Measurements from ENCODE around the gene CRPPA. TPM values are rescaled to one million over a fixed set of nuclear protein-coding genes. Genes with fewer than 3 reads are reported as not detected.

The CRPPA gene
- total RNA-seq, 1 experiment from 2014 or later: 1.6 TPM

DNA sequence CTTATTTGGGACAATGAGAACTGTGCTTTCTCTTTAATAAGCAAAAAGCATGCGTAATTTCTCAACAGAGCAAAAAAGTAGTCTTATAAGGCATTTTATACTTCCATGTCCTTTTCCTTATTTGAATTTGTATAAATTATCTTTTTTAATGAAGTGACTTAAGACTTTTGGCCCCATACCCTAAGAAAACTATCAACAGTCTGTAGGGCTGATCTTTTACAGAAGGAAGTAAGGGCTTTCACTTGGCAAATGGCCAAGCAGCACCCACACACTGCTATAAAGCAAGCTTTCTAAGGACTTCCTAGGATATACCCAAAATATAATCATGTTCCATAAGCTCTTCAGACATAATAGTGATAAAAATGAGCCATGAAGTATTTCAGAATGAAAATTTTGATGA lies 3.4 kb downstream of the CRPPA start:
- no peaks in the 10 kb centered on the region for H3K36me3 ChIP-seq (ENCODE audit: control insufficient read depth in 1 of 2, insufficient read depth in 2 of 2, low read length in 2 of 2)
- no peaks in the 10 kb centered on the region for H3K79me2 ChIP-seq (ENCODE audit: insufficient read depth, low read length)
- TF ChIP-seq POLR2A (IDR thresholded peaks at IDR 0.05; ENCODE audit: borderline replicate concordance, extremely low read depth, insufficient read depth, insufficient read length) (no peak), YY1 (IDR thresholded peaks at IDR 0.05; ENCODE audit: extremely low read depth, insufficient replicate concordance, low read depth, low read length) (no peak), FOSL1 (IDR thresholded peaks at IDR 0.05; ENCODE audit: low read depth) (no peak), RAD21 (IDR thresholded peaks at IDR 0.05; ENCODE audit: low read depth) (no peak), EGR1 (IDR thresholded peaks at IDR 0.05; ENCODE audit: low read depth) (no peak), CEBPB (IDR thresholded peaks at IDR 0.05; ENCODE audit: low read depth) (no peak)
- TF ChIP-seq, protein P1, sequence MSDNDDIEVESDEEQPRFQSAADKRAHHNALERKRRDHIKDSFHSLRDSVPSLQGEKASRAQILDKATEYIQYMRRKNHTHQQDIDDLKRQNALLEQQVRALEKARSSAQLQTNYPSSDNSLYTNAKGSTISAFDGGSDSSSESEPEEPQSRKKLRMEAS (IDR thresholded peaks at IDR 0.05): no peak
- TF ChIP-seq, protein P2, sequence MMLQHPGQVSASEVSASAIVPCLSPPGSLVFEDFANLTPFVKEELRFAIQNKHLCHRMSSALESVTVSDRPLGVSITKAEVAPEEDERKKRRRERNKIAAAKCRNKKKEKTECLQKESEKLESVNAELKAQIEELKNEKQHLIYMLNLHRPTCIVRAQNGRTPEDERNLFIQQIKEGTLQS (IDR thresholded peaks at IDR 0.05): no peak
- TF ChIP-seq, protein P3, sequence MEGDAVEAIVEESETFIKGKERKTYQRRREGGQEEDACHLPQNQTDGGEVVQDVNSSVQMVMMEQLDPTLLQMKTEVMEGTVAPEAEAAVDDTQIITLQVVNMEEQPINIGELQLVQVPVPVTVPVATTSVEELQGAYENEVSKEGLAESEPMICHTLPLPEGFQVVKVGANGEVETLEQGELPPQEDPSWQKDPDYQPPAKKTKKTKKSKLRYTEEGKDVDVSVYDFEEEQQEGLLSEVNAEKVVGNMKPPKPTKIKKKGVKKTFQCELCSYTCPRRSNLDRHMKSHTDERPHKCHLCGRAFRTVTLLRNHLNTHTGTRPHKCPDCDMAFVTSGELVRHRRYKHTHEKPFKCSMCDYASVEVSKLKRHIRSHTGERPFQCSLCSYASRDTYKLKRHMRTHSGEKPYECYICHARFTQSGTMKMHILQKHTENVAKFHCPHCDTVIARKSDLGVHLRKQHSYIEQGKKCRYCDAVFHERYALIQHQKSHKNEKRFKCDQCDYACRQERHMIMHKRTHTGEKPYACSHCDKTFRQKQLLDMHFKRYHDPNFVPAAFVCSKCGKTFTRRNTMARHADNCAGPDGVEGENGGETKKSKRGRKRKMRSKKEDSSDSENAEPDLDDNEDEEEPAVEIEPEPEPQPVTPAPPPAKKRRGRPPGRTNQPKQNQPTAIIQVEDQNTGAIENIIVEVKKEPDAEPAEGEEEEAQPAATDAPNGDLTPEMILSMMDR (IDR thresholded peaks at IDR 0.05 in 2 of 3, conservative IDR thresholded peaks at IDR 0.05 in 1 of 3; ENCODE audit: borderline replicate concordance in 1 of 3, insufficient read depth in 1 of 3, low read depth in 2 of 3, low read length in 2 of 3): no peak
- ChIA-PET POLR2A (no interaction called here), RAD21 (ENCODE audit: low non-redundant PET in 1 of 2, low total read pairs in 2 of 2, uncharacterized antibody in 2 of 2, unreplicated experiment in 2 of 2) (no interaction called here), CTCF (no interaction called here)
- ATAC-seq (no peak), DNase-seq (ENCODE audit: low read depth, low spot score) (no peak)
- intact Hi-C loops (cut with micrococcal nuclease): no loop called here
- H3K4me3 ChIP-seq (replicated peaks in 1 of 2; ENCODE audit: low read depth in 1 of 2, low read length in 2 of 2): no peak overlapping the region
- BruUV-seq (replicated peaks): no TSS peak
- H3K9me3 ChIP-seq (ENCODE audit: control insufficient read depth in 1 of 2, insufficient read depth in 1 of 2, low read depth in 1 of 2, low read length in 2 of 2): no peaks in the 10 kb centered on the region
- no peaks in the 10 kb centered on the region for H4K20me1 ChIP-seq (ENCODE audit: insufficient read depth)
- H3K9me2 ChIP-seq (ENCODE audit: insufficient read depth): no peaks in the 10 kb centered on the region
- no peak overlapping the region for H2AFZ ChIP-seq (ENCODE audit: low read depth, low read length, poor library complexity, severe bottlenecking)
- peaks cover 11 to 23% of the 10 kb centered on the region in 2 experiments for H3K4me1 ChIP-seq (ENCODE audit: control insufficient read depth in 1 of 2, insufficient read depth in 2 of 2, low read length in 2 of 2)
- no peak overlapping the region for H3K9ac ChIP-seq (ENCODE audit: low read length)
- H3K4me2 ChIP-seq (ENCODE audit: low read length): no peak overlapping the region
- H3K27me3 ChIP-seq (ENCODE audit: insufficient read depth, low read length): no peaks in the 10 kb centered on the region
- H3K27ac ChIP-seq (ENCODE audit: low read depth, low read length): no peak overlapping the region

Data from HCT116 (cell line).